HepG2 (cell line): ENCODE measurements around the gene NFX1. TPM values are rescaled to one million over a fixed set of nuclear protein-coding genes. Genes with fewer than 3 reads are reported as not detected.

Experiments
- ARID3A ChIP-seq: IDR thresholded peaks from 2 replicates; pipeline ENCODE4 v1.6.1; 2012; ENCODE audit warnings: low read depth, low read length, improper control_type of control experiment
- BHLHE40 ChIP-seq: IDR thresholded peaks from 2 replicates; pipeline ENCODE4 v1.6.1; 2011; ENCODE audit warnings: low read length, improper control_type of control experiment
- CHD2 ChIP-seq: IDR thresholded peaks from 2 replicates; pipeline ENCODE4 v1.6.1; 2011; ENCODE audit warnings: low read depth, low read length, improper control_type of control experiment
- EHMT2 ChIP-seq: fragments of 200-600 bp; sonication (generic); IDR thresholded peaks from 2 replicates; pipeline ENCODE4 v1.7.0; 2017; ENCODE audit warnings: antibody characterized with exemption, low read depth, low read length, borderline replicate concordance
- GATAD1 ChIP-seq: IDR thresholded peaks from 2 replicates; pipeline ENCODE4 v1.6.1; 2016; ENCODE audit warnings: missing genetic modification reagents, missing compliant biosample characterization
- HNRNPH1 ChIP-seq: fragments of 200-400 bp; formaldehyde crosslinking; optimal IDR thresholded peaks from 2 replicates; pipeline ENCODE3; 2017; ENCODE audit warnings: mild to moderate bottlenecking, low read depth, low read length
- HOXA7 ChIP-seq: sonication (generic); formaldehyde crosslinking; IDR thresholded peaks from 2 replicates; pipeline ENCODE4 v1.8.1; 2022; ENCODE audit warnings: mild to moderate bottlenecking, missing genetic modification reagents, moderate library complexity
- IRF2 ChIP-seq: IDR thresholded peaks from 2 replicates; pipeline ENCODE4 v1.6.1; 2018; ENCODE audit warnings: missing genetic modification reagents, missing compliant biosample characterization
- KDM3A ChIP-seq: IDR thresholded peaks from 2 replicates; pipeline ENCODE4 v1.6.1; 2018; ENCODE audit warnings: low read depth, missing compliant biosample characterization
- KLF9 ChIP-seq: IDR thresholded peaks from 2 replicates; pipeline ENCODE4 v1.6.1; 2016; ENCODE audit warnings: low read depth
- MBD4 ChIP-seq: IDR thresholded peaks from 2 replicates; pipeline ENCODE4 v1.6.1; 2012; ENCODE audit warnings: low read length, inconsistent platforms, borderline replicate concordance
- MEIS1 ChIP-seq: sonication (generic); formaldehyde crosslinking; IDR thresholded peaks from 2 replicates; pipeline ENCODE4 v1.9.0; 2021; ENCODE audit warnings: mild to moderate bottlenecking, missing genetic modification reagents, moderate library complexity, borderline replicate concordance
- MIER3 ChIP-seq: IDR thresholded peaks from 2 replicates; pipeline ENCODE4 v1.6.1; 2016; ENCODE audit warnings: missing compliant biosample characterization, borderline replicate concordance
- MTF2 ChIP-seq: sonication (generic); formaldehyde crosslinking; IDR thresholded peaks from 2 replicates; pipeline ENCODE4 v1.5.0; 2020; ENCODE audit warnings: missing genetic modification reagents, borderline replicate concordance
- PRPF4 ChIP-seq: fragments of 200-400 bp; formaldehyde crosslinking; IDR thresholded peaks from 2 replicates; pipeline ENCODE4 v1.6.1; 2016; ENCODE audit warnings: low read length, low read depth; ENCODE audit not compliant: poor library complexity, severe bottlenecking
- SCMH1 ChIP-seq: sonication (generic); formaldehyde crosslinking; IDR thresholded peaks from 2 replicates; pipeline ENCODE4 v1.9.0; 2021; ENCODE audit warnings: missing genetic modification reagents, mild to moderate bottlenecking, borderline replicate concordance
- SIN3A ChIP-seq: IDR thresholded peaks from 2 replicates; pipeline ENCODE4 v1.6.1; 2011; ENCODE audit warnings: low read depth, mild to moderate bottlenecking, control low read depth, low read length, borderline replicate concordance
- SIN3B ChIP-seq: fragments of 150-350 bp; IDR thresholded peaks from 2 replicates; pipeline ENCODE4 v1.6.1; 2014; ENCODE audit warnings: low read length
- TEAD3 ChIP-seq: optimal IDR thresholded peaks from 2 replicates; pipeline ENCODE3; 2016; ENCODE audit warnings: borderline replicate concordance
- TGIF2 ChIP-seq: IDR thresholded peaks from 2 replicates; pipeline ENCODE4 v1.6.1; 2016; ENCODE audit warnings: control low read depth, missing compliant biosample characterization
- THYN1 ChIP-seq: sonication (generic); formaldehyde crosslinking; IDR thresholded peaks from 2 replicates; pipeline ENCODE4 v1.8.1; 2023; ENCODE audit warnings: low read depth, mild to moderate bottlenecking, moderate library complexity, missing genetic modification reagents, borderline replicate concordance
- ZNF17 ChIP-seq: sonication (generic); formaldehyde crosslinking; IDR thresholded peaks from 2 replicates; pipeline ENCODE4 v1.5.0; 2020; ENCODE audit warnings: mild to moderate bottlenecking, missing genetic modification reagents
- ZNF260 ChIP-seq: sonication (generic); formaldehyde crosslinking; IDR thresholded peaks from 2 replicates; pipeline ENCODE4 v1.4.0; 2020; ENCODE audit warnings: missing genetic modification reagents, low read depth, mild to moderate bottlenecking, borderline replicate concordance
- ZNF280D ChIP-seq: sonication (generic); formaldehyde crosslinking; IDR thresholded peaks from 2 replicates; pipeline ENCODE4 v1.5.1; 2020; ENCODE audit warnings: mild to moderate bottlenecking, missing genetic modification reagents
- ZNF460 ChIP-seq: sonication (generic); formaldehyde crosslinking; IDR thresholded peaks from 2 replicates; pipeline ENCODE4 v1.5.1; 2020; ENCODE audit warnings: missing genetic modification reagents, mild to moderate bottlenecking, borderline replicate concordance
- ZNF552 ChIP-seq: sonication (generic); formaldehyde crosslinking; IDR thresholded peaks from 2 replicates; pipeline ENCODE4 v1.9.0; 2022; ENCODE audit warnings: missing genetic modification reagents, mild to moderate bottlenecking, borderline replicate concordance
- ZNF879 ChIP-seq: sonication (generic); formaldehyde crosslinking; IDR thresholded peaks from 2 replicates; pipeline ENCODE4 v1.8.1; 2023; ENCODE audit warnings: missing genetic modification reagents
- polyA plus RNA-seq, 8 experiments: library from polyadenylated mRNA; depleted of rRNA in 3 of 8; stranded (reverse) in 7 of 8; unstranded in 1 of 8; fragments of >200 nt; fragmentation: Illumina TruSeq in 4 of 8; extraction: Trizol in 4 of 8; gene quantifications; 2 replicates each; pipeline versions ENCODE4 v1.2.1 to v1.2.3, GENCODE V29; 2011 to 2016; ENCODE audit warnings: low read depth in 4 of 8, missing spikeins in 1 of 8, mixed read lengths in 1 of 8; ENCODE audit not compliant: insufficient read depth in 1 of 8
- total RNA-seq, 5 experiments: library from RNA; depleted of rRNA; stranded (reverse); fragments of >200 nt; fragmentation: Illumina TruSeq; extraction: Trizol; gene quantifications; 2 replicates each; pipeline ENCODE4 v1.2.3, GENCODE V29; 2016; ENCODE audit warnings: low read depth in 1 of 5

NFX1 gene
- total and polyA plus RNA-seq, 2 of the 13 experiments (the other 11 are each of a cell fraction or from before 2014, with no cell fraction given), result 23.9 to 27.5 TPM

GRCh38 chr9:33293782-33294181, 3.5 kb downstream of the NFX1 start (continued):
- peak; percentile 29; the same call in 1 of the 2 replicates for TF ChIP-seq ARID3A
- no peak for TF ChIP-seq SIN3A
- TF ChIP-seq TEAD3 (CRISPR knock-in tag), result no peak
- no peak for TF ChIP-seq PRPF4
- TF ChIP-seq IRF2 (CRISPR knock-in tag), result 0 out of 2 replicates have a peak, but pooled peaks have one; percentile 35
- TF ChIP-seq SCMH1 (CRISPR knock-in tag), result no peak
- TF ChIP-seq CHD2, result no peak
- TF ChIP-seq THYN1, result no peak
- no peak for TF ChIP-seq MBD4
- peak; percentile 85; the same call in 1 of the 2 replicates for TF ChIP-seq EHMT2
- peak; percentile 65; the same call in 1 of the 2 replicates for TF ChIP-seq TGIF2 (CRISPR knock-in tag)
- no peak; the same call in 1 of the 2 replicates for TF ChIP-seq KDM3A
- TF ChIP-seq MEIS1 (CRISPR knock-in tag), result no peak
- TF ChIP-seq ZNF17 (CRISPR knock-in tag), result no peak
- TF ChIP-seq SIN3B, result no peak
- TF ChIP-seq ZNF879 (CRISPR knock-in tag), result no peak
- no peak for TF ChIP-seq ZNF280D (CRISPR knock-in tag)
- no peak for TF ChIP-seq ZNF552 (CRISPR knock-in tag)
- no peak for TF ChIP-seq HOXA7 (CRISPR knock-in tag)
- no peak for TF ChIP-seq KLF9
- peak; percentile 93 for TF ChIP-seq BHLHE40
- no peak for TF ChIP-seq GATAD1 (CRISPR knock-in tag)
- no peak for TF ChIP-seq MTF2 (CRISPR knock-in tag)
- no peak for TF ChIP-seq ZNF460 (CRISPR knock-in tag)
- no peak for TF ChIP-seq MIER3
- TF ChIP-seq HNRNPH1, result no peak
- no peak for TF ChIP-seq ZNF260 (CRISPR knock-in tag)
